NB4 (cell line): Measurements from ENCODE around the gene SGCA.
A peak's percentile ranks its signal among the peaks of the same experiment; 100 is the strongest.

Experiments used
- CTCF ChIP-seq: IDR thresholded peaks from one replicate; pipeline ENCODE4 v1.5.1; 2012; ENCODE audit warnings: low read depth, low read length
- MAX ChIP-seq: IDR thresholded peaks from 2 replicates; pipeline ENCODE4 v1.6.1; 2011; ENCODE audit warnings: low read depth, low read length
- MYC ChIP-seq: IDR thresholded peaks from 2 replicates; pipeline ENCODE4 v1.6.1; 2011; ENCODE audit warnings: low read depth, low read length
- POLR2A ChIP-seq: IDR thresholded peaks from 2 replicates; pipeline ENCODE4 v1.6.1; 2011; ENCODE audit warnings: mild to moderate bottlenecking; ENCODE audit not compliant: insufficient read length; ENCODE audit errors: extremely low read depth

DNA sequence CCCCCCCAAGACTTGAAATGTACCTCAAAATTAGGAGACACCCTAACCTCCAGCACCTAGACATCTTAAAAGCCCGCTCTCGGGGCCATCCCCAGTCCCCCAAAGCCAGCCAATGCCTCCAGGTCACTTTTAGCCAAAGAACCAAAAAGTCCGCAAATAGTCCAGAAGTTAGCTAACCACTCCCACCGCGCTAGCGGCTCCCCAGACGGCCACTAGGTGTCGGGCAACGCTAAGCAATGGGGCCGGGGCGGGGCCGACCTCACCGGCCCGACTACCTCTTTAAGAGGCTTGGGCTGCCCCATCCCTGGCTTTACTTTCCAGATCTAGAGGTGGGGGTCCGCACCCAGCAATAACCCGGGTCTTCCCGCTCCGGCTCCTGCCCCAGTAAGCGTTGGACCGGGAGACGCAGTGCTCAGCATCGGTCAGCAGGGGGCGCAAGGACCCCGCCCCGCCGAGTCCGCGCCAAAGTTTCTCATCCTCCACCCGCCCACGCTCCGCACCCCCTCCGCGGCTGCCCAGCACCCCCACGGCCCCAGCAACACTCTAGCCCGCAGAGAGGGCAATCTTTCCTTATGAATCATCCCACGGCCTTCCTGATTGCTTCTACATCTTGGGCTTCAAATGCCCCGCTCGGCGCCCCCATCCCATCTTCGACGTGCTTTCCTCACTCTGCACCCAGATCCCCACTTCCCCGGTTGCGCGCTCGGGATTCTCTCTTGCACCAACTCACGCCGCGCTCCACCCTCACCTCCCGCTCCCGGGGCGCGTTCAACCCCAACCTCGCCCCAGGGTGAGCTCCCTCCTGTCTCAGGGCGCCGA lies 34.9 kb downstream of the SGCA start:
- TF ChIP-seq CTCF (peak; percentile 77), MAX (no peak), POLR2A (no peak), MYC (no peak)
